Measurements from ENCODE around the gene RAB31. TPM values are rescaled to one million over a fixed set of nuclear protein-coding genes. Genes with fewer than 3 reads are reported as not detected.

RAB31 gene
- total and polyA plus RNA-seq, 2 of the 13 experiments (the other 11 are each of a cell fraction or from before 2014, with no cell fraction given), result 1.1 to 1.7 TPM

DNA sequence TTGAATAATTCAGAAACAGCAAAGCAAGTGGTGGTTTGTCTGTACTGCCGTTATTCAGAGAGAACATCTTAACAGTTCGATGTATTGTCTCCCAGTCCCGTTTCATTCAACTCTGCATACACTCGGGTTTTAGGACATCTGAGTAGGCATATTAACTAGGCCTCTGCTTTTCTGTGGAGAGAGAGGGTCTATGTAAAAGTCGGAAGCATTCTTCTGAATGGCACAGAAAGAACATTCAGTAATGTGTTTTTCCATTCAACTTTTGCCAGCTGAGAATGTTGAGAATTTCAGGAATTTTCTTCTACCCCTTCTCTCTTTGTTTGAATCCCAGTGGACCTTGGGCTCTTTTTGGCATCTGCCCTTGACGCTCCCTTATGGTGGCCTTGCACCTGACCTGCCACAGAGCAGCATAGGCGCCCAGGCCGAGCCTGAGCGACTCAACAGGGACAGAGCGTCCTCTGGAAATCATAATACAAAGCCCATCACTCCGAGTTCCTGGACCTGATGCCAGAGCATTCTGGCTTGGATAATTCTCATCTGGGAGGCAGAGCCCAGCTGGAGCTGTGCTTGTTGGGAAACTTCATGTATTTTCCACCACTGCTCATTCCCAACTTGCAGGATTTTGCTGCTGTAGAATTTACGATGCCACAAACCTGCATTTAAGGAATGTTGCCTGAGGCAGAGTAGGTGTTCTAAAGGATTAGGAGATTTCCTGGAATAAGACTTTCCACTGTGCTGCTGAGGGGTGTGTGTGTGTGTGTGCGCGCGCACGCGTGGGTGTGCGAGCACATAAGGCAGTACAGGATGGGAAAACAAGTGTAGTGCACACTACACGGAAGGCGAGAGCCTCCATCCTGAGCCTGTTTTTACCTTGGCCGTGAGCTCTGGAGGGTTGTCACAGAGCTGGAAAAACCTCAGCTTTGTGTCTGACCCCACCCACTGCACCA, 100.5 kb downstream of the RAB31 start (continued):
- TF ChIP-seq, protein P1, sequence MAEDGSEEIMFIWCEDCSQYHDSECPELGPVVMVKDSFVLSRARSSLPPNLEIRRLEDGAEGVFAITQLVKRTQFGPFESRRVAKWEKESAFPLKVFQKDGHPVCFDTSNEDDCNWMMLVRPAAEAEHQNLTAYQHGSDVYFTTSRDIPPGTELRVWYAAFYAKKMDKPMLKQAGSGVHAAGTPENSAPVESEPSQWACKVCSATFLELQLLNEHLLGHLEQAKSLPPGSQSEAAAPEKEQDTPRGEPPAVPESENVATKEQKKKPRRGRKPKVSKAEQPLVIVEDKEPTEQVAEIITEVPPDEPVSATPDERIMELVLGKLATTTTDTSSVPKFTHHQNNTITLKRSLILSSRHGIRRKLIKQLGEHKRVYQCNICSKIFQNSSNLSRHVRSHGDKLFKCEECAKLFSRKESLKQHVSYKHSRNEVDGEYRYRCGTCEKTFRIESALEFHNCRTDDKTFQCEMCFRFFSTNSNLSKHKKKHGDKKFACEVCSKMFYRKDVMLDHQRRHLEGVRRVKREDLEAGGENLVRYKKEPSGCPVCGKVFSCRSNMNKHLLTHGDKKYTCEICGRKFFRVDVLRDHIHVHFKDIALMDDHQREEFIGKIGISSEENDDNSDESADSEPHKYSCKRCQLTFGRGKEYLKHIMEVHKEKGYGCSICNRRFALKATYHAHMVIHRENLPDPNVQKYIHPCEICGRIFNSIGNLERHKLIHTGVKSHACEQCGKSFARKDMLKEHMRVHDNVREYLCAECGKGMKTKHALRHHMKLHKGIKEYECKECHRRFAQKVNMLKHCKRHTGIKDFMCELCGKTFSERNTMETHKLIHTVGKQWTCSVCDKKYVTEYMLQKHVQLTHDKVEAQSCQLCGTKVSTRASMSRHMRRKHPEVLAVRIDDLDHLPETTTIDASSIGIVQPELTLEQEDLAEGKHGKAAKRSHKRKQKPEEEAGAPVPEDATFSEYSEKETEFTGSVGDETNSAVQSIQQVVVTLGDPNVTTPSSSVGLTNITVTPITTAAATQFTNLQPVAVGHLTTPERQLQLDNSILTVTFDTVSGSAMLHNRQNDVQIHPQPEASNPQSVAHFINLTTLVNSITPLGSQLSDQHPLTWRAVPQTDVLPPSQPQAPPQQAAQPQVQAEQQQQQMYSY (CRISPR knock-in tag; IDR thresholded peaks at IDR 0.05), result no peak
- TF ChIP-seq HNRNPL (IDR thresholded peaks at IDR 0.05; ENCODE audit: low read depth, low read length) (no peak), BORCS8-MEF2B (CRISPR knock-in tag; IDR thresholded peaks at IDR 0.05) (no peak), EEA1 (CRISPR knock-in tag; IDR thresholded peaks at IDR 0.05; ENCODE audit: borderline replicate concordance) (no peak), SIN3B (IDR thresholded peaks at IDR 0.05; ENCODE audit: low read length) (no peak), ZNF619 (CRISPR knock-in tag; IDR thresholded peaks at IDR 0.05) (no peak), TMF1 (CRISPR knock-in tag; IDR thresholded peaks at IDR 0.05; ENCODE audit: low read depth) (no peak), CREM (IDR thresholded peaks at IDR 0.05) (peak; percentile 50; the same call in 1 of the 2 replicates), CREM (CRISPR knock-in tag; IDR thresholded peaks at IDR 0.05) (no peak), SKI (IDR thresholded peaks at IDR 0.05; ENCODE audit: partially characterized antibody) (peak; percentile 95), ZBTB7B (CRISPR knock-in tag; IDR thresholded peaks at IDR 0.05) (peak; percentile 48; the same call in 1 of the 2 replicates), U2AF1 (optimal IDR thresholded peaks at IDR 0.05; ENCODE audit: low read depth, low read length) (no peak)
- TF ChIP-seq, protein P2, sequence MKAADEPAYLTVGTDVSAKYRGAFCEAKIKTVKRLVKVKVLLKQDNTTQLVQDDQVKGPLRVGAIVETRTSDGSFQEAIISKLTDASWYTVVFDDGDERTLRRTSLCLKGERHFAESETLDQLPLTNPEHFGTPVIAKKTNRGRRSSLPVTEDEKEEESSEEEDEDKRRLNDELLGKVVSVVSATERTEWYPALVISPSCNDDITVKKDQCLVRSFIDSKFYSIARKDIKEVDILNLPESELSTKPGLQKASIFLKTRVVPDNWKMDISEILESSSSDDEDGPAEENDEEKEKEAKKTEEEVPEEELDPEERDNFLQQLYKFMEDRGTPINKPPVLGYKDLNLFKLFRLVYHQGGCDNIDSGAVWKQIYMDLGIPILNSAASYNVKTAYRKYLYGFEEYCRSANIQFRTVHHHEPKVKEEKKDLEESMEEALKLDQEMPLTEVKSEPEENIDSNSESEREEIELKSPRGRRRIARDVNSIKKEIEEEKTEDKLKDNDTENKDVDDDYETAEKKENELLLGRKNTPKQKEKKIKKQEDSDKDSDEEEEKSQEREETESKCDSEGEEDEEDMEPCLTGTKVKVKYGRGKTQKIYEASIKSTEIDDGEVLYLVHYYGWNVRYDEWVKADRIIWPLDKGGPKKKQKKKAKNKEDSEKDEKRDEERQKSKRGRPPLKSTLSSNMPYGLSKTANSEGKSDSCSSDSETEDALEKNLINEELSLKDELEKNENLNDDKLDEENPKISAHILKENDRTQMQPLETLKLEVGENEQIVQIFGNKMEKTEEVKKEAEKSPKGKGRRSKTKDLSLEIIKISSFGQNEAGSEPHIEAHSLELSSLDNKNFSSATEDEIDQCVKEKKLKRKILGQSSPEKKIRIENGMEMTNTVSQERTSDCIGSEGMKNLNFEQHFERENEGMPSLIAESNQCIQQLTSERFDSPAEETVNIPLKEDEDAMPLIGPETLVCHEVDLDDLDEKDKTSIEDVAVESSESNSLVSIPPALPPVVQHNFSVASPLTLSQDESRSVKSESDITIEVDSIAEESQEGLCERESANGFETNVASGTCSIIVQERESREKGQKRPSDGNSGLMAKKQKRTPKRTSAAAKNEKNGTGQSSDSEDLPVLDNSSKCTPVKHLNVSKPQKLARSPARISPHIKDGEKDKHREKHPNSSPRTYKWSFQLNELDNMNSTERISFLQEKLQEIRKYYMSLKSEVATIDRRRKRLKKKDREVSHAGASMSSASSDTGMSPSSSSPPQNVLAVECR (CRISPR knock-in tag; IDR thresholded peaks at IDR 0.05; ENCODE audit: borderline replicate concordance), result peak; percentile 47; the same call in 1 of the 2 replicates
- TF ChIP-seq, protein P3, sequence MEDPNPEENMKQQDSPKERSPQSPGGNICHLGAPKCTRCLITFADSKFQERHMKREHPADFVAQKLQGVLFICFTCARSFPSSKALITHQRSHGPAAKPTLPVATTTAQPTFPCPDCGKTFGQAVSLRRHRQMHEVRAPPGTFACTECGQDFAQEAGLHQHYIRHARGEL (CRISPR knock-in tag; IDR thresholded peaks at IDR 0.05), result no peak
- TF ChIP-seq, protein P4, sequence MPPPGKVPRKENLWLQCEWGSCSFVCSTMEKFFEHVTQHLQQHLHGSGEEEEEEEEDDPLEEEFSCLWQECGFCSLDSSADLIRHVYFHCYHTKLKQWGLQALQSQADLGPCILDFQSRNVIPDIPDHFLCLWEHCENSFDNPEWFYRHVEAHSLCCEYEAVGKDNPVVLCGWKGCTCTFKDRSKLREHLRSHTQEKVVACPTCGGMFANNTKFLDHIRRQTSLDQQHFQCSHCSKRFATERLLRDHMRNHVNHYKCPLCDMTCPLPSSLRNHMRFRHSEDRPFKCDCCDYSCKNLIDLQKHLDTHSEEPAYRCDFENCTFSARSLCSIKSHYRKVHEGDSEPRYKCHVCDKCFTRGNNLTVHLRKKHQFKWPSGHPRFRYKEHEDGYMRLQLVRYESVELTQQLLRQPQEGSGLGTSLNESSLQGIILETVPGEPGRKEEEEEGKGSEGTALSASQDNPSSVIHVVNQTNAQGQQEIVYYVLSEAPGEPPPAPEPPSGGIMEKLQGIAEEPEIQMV (CRISPR knock-in tag; IDR thresholded peaks at IDR 0.05; ENCODE audit: low read depth), result no peak
